ENCODE data around the gene FARS2.

DNA sequence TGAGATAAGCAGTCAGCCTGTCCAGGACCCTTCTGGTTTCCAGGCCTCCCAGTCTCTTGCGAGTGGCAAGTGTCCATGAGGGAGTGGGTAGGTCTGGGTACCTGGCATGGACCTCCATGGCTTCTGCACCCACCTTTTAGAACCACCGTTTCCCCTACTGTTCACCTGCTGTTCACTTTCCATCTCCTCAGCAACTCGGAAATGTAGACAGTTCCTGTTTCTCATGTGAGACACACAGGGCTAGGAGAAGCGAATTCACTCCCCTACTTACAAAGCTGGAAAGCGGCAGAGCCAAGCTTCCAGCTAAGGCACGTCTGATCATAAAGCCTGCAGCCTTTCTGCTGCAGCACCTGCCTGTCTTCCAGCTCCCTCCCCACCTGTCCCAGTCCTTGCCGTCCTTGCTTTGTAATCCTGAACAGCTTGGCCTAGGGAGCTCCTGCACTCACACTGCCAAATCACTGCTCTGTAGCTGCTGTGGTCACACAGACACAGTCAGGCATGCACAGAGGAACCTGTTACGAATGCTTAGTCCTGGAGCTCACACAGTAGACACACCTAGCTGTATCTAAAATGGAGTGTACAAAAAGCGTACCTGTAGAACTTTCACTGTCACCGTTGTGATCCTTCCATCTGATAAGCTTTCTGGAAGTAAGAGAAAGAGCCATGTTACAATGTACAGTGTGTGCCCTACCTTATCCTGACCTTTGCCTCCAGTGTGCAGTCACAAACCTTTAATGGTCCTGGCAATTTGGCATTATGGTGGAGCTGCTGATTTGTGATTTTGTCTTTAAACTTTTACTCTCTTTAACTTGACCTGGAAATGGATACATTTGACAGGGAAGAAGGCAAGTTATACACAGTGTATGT, 451.3 kb downstream of the FARS2 start:
- TF ChIP-seq, protein P1, sequence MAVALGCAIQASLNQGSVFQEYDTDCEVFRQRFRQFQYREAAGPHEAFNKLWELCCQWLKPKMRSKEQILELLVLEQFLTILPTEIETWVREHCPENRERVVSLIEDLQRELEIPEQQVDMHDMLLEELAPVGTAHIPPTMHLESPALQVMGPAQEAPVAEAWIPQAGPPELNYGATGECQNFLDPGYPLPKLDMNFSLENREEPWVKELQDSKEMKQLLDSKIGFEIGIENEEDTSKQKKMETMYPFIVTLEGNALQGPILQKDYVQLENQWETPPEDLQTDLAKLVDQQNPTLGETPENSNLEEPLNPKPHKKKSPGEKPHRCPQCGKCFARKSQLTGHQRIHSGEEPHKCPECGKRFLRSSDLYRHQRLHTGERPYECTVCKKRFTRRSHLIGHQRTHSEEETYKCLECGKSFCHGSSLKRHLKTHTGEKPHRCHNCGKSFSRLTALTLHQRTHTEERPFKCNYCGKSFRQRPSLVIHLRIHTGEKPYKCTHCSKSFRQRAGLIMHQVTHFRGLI (tag by site-specific recombination; IDR thresholded peaks at IDR 0.05): no peak
- TF ChIP-seq ZNF146 (tag by site-specific recombination; IDR thresholded peaks at IDR 0.05) (no peak), PRDM1 (tag by site-specific recombination; IDR thresholded peaks at IDR 0.05) (no peak), KLF1 (tag by site-specific recombination; IDR thresholded peaks at IDR 0.05) (no peak), HOXD13 (CRISPR knock-in tag; IDR thresholded peaks at IDR 0.05; ENCODE audit: borderline replicate concordance) (no peak), OVOL3 (tag by site-specific recombination; IDR thresholded peaks at IDR 0.05) (no peak), ZNF76 (tag by site-specific recombination; IDR thresholded peaks at IDR 0.05; ENCODE audit: borderline replicate concordance, low read depth) (no peak), ZNF501 (tag by site-specific recombination; IDR thresholded peaks at IDR 0.05) (no peak)
- TF ChIP-seq, protein P2, sequence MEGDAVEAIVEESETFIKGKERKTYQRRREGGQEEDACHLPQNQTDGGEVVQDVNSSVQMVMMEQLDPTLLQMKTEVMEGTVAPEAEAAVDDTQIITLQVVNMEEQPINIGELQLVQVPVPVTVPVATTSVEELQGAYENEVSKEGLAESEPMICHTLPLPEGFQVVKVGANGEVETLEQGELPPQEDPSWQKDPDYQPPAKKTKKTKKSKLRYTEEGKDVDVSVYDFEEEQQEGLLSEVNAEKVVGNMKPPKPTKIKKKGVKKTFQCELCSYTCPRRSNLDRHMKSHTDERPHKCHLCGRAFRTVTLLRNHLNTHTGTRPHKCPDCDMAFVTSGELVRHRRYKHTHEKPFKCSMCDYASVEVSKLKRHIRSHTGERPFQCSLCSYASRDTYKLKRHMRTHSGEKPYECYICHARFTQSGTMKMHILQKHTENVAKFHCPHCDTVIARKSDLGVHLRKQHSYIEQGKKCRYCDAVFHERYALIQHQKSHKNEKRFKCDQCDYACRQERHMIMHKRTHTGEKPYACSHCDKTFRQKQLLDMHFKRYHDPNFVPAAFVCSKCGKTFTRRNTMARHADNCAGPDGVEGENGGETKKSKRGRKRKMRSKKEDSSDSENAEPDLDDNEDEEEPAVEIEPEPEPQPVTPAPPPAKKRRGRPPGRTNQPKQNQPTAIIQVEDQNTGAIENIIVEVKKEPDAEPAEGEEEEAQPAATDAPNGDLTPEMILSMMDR (tag by site-specific recombination; IDR thresholded peaks at IDR 0.05): no peak
- TF ChIP-seq, protein P3, sequence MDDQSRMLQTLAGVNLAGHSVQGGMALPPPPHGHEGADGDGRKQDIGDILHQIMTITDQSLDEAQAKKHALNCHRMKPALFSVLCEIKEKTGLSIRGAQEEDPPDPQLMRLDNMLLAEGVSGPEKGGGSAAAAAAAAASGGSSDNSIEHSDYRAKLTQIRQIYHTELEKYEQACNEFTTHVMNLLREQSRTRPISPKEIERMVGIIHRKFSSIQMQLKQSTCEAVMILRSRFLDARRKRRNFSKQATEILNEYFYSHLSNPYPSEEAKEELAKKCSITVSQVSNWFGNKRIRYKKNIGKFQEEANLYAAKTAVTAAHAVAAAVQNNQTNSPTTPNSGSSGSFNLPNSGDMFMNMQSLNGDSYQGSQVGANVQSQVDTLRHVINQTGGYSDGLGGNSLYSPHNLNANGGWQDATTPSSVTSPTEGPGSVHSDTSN (CRISPR knock-in tag; IDR thresholded peaks at IDR 0.05): no peak
